HFFc6 (cell line): Measurements from ENCODE around the gene ZNF831. TPM values are rescaled to one million over a fixed set of nuclear protein-coding genes. Genes with fewer than 3 reads are reported as not detected.
A peak's percentile ranks its signal among the peaks of the same experiment; 100 is the strongest.

Experiments
- DNase-seq: peaks from one replicate; pipeline ENCODE4 v3.0.0-alpha.2; 2018
- H3K27ac Mint-ChIP-seq: 2 replicates; pipeline ENCODE4 v1.8.0; 2020; ENCODE audit warnings: mild to moderate bottlenecking, mixed read lengths
- H3K27me3 Mint-ChIP-seq: 2 replicates; pipeline ENCODE4 v1.8.0; 2021; ENCODE audit warnings: mild to moderate bottlenecking, moderate library complexity, mixed read lengths; ENCODE audit not compliant: insufficient read depth
- H3K36me3 Mint-ChIP-seq: 2 replicates; pipeline ENCODE4 v1.8.0; 2021; ENCODE audit warnings: low read depth, mixed read lengths
- H3K4me1 Mint-ChIP-seq: 2 replicates; pipeline ENCODE4 v1.8.0; 2020; ENCODE audit warnings: low read depth, mixed read lengths
- H3K4me3 Mint-ChIP-seq: 2 replicates; pipeline ENCODE4 v1.8.0; 2020; ENCODE audit warnings: mild to moderate bottlenecking, moderate library complexity, mixed read lengths
- H3K9me3 Mint-ChIP-seq: 2 replicates; pipeline ENCODE4 v1.8.0; 2020; ENCODE audit warnings: mild to moderate bottlenecking, mixed read lengths
- total RNA-seq, 6 experiments: library from RNA; stranded (reverse); fragmentation: NEBNext Ultra II Directional; extraction: Animal tissue kit (Norgen Biotek cat#: 25700); gene quantifications; 2 replicates in 1 of 6; 3 replicates in 5 of 6; pipeline ENCODE4 v1.2.3, GENCODE V29; 2021
- TF ChIP-seq, protein P1 (sequence below): fragments of 200-600 bp; sonication (generic); IDR thresholded peaks from 2 replicates; pipeline ENCODE4 v1.5.0; 2021; ENCODE audit warnings: antibody characterized with exemption, mild to moderate bottlenecking

The ZNF831 gene
- total RNA-seq, 6 experiments from 2014 or later, result not detected

DNA sequence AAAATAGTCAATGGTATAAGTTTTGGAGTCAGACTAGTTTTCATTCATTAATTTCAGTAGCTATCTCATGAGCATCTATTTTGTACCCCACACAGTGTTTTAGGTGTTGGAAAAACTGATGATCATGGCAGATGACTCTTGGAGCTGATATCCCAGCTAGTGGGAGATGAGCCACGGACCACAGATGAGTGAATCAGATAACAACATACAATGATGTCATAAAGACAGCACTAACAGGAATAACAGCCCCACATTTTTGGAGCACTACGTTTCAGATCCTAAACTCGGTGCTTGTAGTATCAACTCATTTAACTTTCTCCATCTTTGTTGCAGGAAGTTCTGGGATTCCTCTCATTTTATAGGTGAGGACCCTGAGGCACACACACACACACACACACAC is 69.0 kb downstream of the ZNF831 start:
- Mint-ChIP-seq H3K4me1 (no peaks in the 10 kb centered on the region), H3K27ac (no peak overlapping the region)
- TF ChIP-seq, protein P1, sequence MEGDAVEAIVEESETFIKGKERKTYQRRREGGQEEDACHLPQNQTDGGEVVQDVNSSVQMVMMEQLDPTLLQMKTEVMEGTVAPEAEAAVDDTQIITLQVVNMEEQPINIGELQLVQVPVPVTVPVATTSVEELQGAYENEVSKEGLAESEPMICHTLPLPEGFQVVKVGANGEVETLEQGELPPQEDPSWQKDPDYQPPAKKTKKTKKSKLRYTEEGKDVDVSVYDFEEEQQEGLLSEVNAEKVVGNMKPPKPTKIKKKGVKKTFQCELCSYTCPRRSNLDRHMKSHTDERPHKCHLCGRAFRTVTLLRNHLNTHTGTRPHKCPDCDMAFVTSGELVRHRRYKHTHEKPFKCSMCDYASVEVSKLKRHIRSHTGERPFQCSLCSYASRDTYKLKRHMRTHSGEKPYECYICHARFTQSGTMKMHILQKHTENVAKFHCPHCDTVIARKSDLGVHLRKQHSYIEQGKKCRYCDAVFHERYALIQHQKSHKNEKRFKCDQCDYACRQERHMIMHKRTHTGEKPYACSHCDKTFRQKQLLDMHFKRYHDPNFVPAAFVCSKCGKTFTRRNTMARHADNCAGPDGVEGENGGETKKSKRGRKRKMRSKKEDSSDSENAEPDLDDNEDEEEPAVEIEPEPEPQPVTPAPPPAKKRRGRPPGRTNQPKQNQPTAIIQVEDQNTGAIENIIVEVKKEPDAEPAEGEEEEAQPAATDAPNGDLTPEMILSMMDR, result no peak

DNA sequence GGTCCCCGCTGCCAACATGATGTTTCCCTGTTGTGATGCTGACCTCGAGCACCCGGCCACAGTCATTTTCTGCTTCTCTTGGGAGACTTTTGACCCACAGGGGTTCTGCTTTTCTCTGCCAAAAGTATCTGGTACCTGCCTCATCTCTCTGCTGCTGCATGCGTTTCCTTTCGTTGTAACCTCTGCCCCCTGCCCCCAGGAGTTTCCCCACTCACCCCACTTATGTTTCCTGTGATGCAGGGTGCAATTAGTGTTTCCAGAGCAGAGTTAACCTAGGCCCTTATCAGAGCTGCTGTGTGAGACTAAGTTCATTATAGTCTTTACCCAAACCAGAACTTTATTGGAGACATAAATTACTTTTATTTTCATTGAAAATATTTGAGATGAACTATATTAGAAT is 71.6 kb downstream of the ZNF831 start:
- H3K27me3 Mint-ChIP-seq, result peaks cover 16% of the 10 kb centered on the region; the same call in 1 of the 2 replicates
- H3K27ac Mint-ChIP-seq, result no peak overlapping the region
- no peaks in the 10 kb centered on the region for H3K4me1 Mint-ChIP-seq
- H3K36me3 Mint-ChIP-seq, result no peaks in the 10 kb centered on the region
- no peak overlapping the region for H3K4me3 Mint-ChIP-seq
- no peaks in the 10 kb centered on the region for H3K9me3 Mint-ChIP-seq
- TF ChIP-seq, protein P1, result no peak
- no peak for DNase-seq

More for the DNA sequence above, 69.0 kb downstream of the ZNF831 start:
- peak; percentile 19 for DNase-seq
- Mint-ChIP-seq H3K36me3 (no peaks in the 10 kb centered on the region), H3K27me3 (peaks cover 14% of the 10 kb centered on the region; the same call in 1 of the 2 replicates), H3K9me3 (0 out of 2 replicates have a peak, but pooled peaks cover 3% of the 10 kb centered on the region), H3K4me3 (no peak overlapping the region)

DNA sequence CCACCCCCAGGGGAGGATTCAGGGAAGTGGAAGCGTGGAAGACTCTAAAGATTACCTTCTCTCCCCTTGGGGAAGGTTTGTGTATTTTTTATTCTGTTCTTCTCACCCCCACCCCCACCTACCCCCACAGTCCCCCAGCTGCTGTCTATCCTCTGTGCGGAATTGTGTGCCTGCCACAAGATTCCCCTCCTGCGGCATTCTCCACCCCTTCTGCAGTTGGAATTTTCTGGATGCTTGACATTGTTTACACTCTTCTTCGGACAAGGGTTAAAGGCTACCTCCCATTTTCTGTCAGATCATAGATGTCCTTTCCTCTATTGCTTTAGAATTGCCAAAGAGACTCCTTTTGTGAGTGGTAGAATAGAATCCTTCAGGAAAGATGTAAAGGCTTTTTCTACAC is 76.4 kb downstream of the ZNF831 start:
- Mint-ChIP-seq H3K9me3 (no peaks in the 10 kb centered on the region), H3K27me3 (peaks cover 8% of the 10 kb centered on the region), H3K4me1 (no peaks in the 10 kb centered on the region), H3K36me3 (no peaks in the 10 kb centered on the region), H3K27ac (no peak overlapping the region), H3K4me3 (no peak overlapping the region)
- no peak for DNase-seq
- TF ChIP-seq, protein P1, result no peak

DNA sequence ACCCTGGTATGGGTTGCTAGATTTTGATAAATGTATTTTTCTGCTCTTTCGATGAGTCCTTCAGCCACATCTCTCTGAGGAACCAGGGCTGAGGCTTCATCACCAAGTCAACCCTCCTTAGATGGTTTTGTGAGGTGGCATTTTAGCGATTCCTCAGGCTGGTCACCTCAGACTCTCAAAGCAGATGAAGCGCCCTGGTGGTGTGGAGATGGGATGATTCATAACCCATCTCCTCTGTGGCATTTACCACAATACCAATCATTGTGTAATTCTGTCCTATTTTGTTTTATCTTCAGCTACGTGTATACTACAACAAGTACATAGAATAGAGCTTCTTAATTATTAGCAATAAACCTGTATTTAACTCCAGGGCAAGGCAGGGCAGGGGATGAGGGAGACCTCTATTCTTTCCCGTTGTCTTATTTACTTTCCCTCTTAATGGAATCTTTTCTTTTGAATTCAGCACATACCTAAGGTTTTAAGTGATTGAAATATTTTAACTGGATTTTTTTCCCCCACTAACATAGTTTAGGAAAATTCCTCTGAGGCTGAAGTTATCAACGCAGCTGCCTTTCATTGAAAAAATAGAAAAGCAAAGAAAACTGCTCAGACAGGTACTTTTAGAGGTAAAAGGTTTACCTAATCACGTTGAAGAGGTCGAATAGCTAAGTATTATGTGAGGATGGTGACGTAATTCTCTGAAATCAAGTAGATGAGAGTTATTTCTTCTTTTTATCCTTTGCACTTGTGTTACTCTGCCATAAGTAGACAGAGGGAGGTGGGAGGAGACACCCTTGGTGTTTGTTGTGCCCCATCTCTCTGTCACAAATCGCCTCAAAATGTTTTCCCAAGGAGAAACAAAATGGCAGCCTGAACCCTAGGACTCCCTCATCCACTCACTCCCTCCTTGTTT is 79.3 kb downstream of the ZNF831 start:
- peaks cover 5% of the 10 kb centered on the region for H3K27me3 Mint-ChIP-seq
- no peak for DNase-seq
- H3K4me3 Mint-ChIP-seq, result no peak overlapping the region
- H3K36me3 Mint-ChIP-seq, result no peaks in the 10 kb centered on the region
- no peaks in the 10 kb centered on the region for H3K4me1 Mint-ChIP-seq
- no peak overlapping the region for H3K27ac Mint-ChIP-seq
- no peaks in the 10 kb centered on the region for H3K9me3 Mint-ChIP-seq
- TF ChIP-seq, protein P1, result no peak

DNA sequence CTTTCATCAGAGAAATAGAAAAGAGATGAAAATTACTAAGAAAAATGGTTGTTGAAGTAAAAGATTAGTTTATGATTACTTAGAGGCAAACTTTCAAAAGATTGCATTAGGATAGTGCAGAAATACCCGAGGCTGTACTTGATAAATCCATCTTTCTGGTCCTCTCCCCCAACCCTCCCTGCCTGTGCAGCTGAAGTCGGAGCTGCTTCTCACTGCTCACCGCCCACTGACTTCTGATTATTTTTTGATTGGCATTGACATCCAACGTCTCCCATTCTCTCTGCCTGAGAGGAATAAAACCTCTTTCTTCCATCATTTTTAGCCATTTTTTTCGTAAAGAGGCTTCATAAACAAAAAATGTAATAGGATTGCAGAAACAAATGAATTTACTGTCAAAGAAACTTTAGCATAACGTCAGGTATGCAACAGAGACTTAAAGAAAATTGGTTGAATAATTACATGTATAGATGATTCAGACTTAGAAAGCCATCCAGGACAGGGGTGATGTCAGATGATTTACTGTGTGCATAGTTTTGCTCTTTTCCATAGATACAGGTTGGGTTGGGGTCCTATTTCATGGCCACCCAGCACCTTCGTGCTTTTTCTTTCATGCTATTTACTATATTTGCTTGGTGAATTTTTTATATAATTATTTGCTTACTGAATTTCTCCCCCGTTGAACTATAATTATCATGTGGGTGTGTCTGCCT is 83.2 kb downstream of the ZNF831 start:
- peaks cover 3% of the 10 kb centered on the region for H3K27me3 Mint-ChIP-seq
- no peaks in the 10 kb centered on the region for H3K36me3 Mint-ChIP-seq

More for the DNA sequence above, 83.2 kb downstream of the ZNF831 start:
- Mint-ChIP-seq H3K27ac (no peak overlapping the region), H3K9me3 (peaks cover 1% of the 10 kb centered on the region; the same call in 1 of the 2 replicates), H3K4me3 (no peak overlapping the region), H3K4me1 (no peaks in the 10 kb centered on the region)
- TF ChIP-seq, protein P1, result no peak
- no peak for DNase-seq
